OCI-LY3 (cell line): ENCODE results near the gene LRPPRC.
"Not testable (repeated sequence)": the region's sequence is repeated elsewhere in the genome, so short reads cannot be mapped to it uniquely, and the experiment has no call there.

Source experiments
- EZH2phosphoT487 ChIP-seq: fragments of 200-600 bp; shearing (Covaris generic); IDR thresholded peaks from 2 replicates; pipeline ENCODE4 v1.6.1; 2018; ENCODE audit warnings: antibody characterized with exemption, mixed run types, low read depth
- TF ChIP-seq, protein P1 (sequence below): fragments of 200-600, 300-600 bp; sonication (generic); IDR thresholded peaks from 2 replicates; pipeline ENCODE4 v1.5.1; 2014; ENCODE audit warnings: antibody characterized with exemption, low read length, low read depth

- TF ChIP-seq, protein P1, sequence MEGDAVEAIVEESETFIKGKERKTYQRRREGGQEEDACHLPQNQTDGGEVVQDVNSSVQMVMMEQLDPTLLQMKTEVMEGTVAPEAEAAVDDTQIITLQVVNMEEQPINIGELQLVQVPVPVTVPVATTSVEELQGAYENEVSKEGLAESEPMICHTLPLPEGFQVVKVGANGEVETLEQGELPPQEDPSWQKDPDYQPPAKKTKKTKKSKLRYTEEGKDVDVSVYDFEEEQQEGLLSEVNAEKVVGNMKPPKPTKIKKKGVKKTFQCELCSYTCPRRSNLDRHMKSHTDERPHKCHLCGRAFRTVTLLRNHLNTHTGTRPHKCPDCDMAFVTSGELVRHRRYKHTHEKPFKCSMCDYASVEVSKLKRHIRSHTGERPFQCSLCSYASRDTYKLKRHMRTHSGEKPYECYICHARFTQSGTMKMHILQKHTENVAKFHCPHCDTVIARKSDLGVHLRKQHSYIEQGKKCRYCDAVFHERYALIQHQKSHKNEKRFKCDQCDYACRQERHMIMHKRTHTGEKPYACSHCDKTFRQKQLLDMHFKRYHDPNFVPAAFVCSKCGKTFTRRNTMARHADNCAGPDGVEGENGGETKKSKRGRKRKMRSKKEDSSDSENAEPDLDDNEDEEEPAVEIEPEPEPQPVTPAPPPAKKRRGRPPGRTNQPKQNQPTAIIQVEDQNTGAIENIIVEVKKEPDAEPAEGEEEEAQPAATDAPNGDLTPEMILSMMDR, result not testable (repeated sequence)
- TF ChIP-seq EZH2phosphoT487, result not testable (repeated sequence)
Observed at GRCh38 chr2:43911136-43911790, 84.5 kb downstream of the LRPPRC start.
